Hepatocyte (in vitro differentiated cells): ENCODE results near the gene TOP3A. TPM values are rescaled to one million over a fixed set of nuclear protein-coding genes. Genes with fewer than 3 reads are reported as not detected.

Experiments used
- DNase-seq: peaks from one replicate; pipeline ENCODE4 v3.0.0-alpha.2; 2016; ENCODE audit warnings: low spot score
- H2AFZ ChIP-seq: fragments of 200-600 bp; sonication (generic); 2 replicates; pipeline ENCODE4 v1.6.0; 2016; ENCODE audit warnings: antibody characterized with exemption, mild to moderate bottlenecking
- H3K27ac ChIP-seq: fragments of 200-600 bp; sonication (generic); 2 replicates; pipeline ENCODE4 v1.5.1; 2016; ENCODE audit warnings: mild to moderate bottlenecking
- H3K27me3 ChIP-seq: fragments of 200-600 bp; sonication (generic); 2 replicates; pipeline ENCODE4 v1.6.1; 2016
- H3K36me3 ChIP-seq: fragments of 200-600 bp; sonication (generic); replicated peaks from 2 replicates; pipeline ENCODE4 v1.5.1; 2016; ENCODE audit warnings: low read depth; ENCODE audit not compliant: insufficient read depth
- H3K4me1 ChIP-seq: fragments of 200-600 bp; sonication (generic); 2 replicates; pipeline ENCODE4 v1.5.1; 2016; ENCODE audit warnings: mild to moderate bottlenecking, moderate library complexity; ENCODE audit not compliant: insufficient read depth
- H3K4me2 ChIP-seq: fragments of 200-600 bp; sonication (generic); 2 replicates; pipeline ENCODE4 v1.6.0; 2016
- H3K4me3 ChIP-seq: fragments of 200-600 bp; sonication (generic); 2 replicates; pipeline ENCODE4 v1.5.1; 2016; ENCODE audit warnings: mild to moderate bottlenecking
- H3K79me2 ChIP-seq: fragments of 200-600 bp; sonication (generic); 2 replicates; pipeline ENCODE4 v1.6.0; 2017; ENCODE audit warnings: mild to moderate bottlenecking
- H3K9me2 ChIP-seq: fragments of 200-600 bp; sonication (generic); replicated peaks from 2 replicates; pipeline ENCODE4 v1.6.0; 2017; ENCODE audit warnings: mild to moderate bottlenecking; ENCODE audit not compliant: insufficient read depth
- H3K9me3 ChIP-seq: fragments of 200-600 bp; sonication (generic); 2 replicates; pipeline ENCODE4 v1.5.1; 2016; ENCODE audit warnings: low read depth, mild to moderate bottlenecking
- H4K20me1 ChIP-seq: fragments of 200-600 bp; sonication (generic); 2 replicates; pipeline ENCODE4 v1.6.0; 2016; ENCODE audit warnings: mild to moderate bottlenecking; ENCODE audit not compliant: insufficient read depth, poor library complexity, severe bottlenecking
- EZH2 ChIP-seq: fragments of 200-600 bp; sonication (generic); IDR thresholded peaks from 2 replicates; pipeline ENCODE4 v1.6.1; 2016; ENCODE audit warnings: antibody characterized with exemption, mild to moderate bottlenecking, borderline replicate concordance
- EZH2phosphoT487 ChIP-seq: fragments of 200-600 bp; sonication (generic); IDR thresholded peaks from one replicate; pipeline ENCODE4 v1.6.1; 2018; ENCODE audit warnings: antibody characterized with exemption, mild to moderate bottlenecking, low read depth, moderate library complexity; ENCODE audit not compliant: unreplicated experiment, severe bottlenecking
- WGBS: methylation state at CpG from one replicate; pipeline ENCODE4 v1.1.6; 2016; ENCODE audit warnings: low lambda C conversion rate; ENCODE audit errors: missing lambda C conversion rate; 5-methylcytosine and 5-hydroxymethylcytosine counted together
- polyA plus RNA-seq: library from polyadenylated mRNA; unstranded; fragments of >200 nt; fragmentation: Nextera tagmentation; extraction: Ambion mirVana; gene quantifications from 2 replicates; pipeline ENCODE4 v1.2.1, GENCODE V29; 2016
- total RNA-seq: library from RNA; depleted of rRNA; stranded (reverse); fragments of >200 nt; gene quantifications from 2 replicates; pipeline ENCODE4 v1.2.3, GENCODE V29; 2014
- TF ChIP-seq, protein P1 (sequence below): fragments of 200-600 bp; sonication (generic); IDR thresholded peaks from 2 replicates; pipeline ENCODE4 v1.5.1; 2016; ENCODE audit warnings: antibody characterized with exemption, mild to moderate bottlenecking; ENCODE audit not compliant: poor library complexity

TOP3A gene
- total and polyA plus RNA-seq, 2 experiments from 2014 or later: 15.5 to 24.3 TPM

DNA sequence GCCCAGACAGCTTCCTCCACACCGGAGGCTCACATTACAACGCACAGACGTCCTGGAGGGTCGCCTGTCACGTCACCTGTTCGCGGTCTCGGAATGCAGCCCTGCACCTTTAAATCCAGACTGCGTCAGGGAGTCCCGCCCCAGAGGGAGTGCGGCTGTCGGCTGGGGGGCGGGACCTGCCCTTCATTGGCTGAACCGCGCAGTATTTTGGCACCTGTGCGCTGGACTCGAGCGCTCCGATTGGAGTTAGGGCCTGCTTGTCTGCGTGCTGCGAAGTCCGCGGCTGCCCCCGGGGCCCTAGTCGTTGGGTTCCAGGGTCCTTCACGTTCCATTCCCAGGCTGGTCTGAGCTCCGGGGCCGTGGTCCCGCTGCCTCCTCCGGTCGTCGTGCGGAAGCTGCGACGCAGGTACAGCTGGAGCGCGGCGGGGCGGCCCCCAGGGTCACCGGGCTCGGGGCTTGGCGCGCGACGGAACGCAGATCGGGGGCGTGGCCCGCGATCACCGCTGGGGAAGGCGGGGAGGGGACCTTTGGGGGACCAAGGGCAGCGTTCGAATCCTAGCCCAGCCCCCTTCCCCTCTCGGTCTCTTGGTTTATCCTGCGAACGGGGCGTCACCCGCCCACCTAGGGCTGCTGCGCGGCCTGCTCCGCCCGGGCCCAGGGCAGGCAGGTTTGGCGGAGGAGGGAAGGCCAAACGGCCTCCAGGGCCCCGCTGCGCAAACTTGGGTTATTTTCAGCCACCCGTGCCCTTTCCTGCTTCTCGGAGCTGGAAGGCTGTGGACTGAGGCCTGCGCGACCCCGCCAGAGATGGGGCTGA, 54.3 kb downstream of the TOP3A start, which contains the start of gene MIEF2:
Gene MIEF2 (plus strand): TSS at position 331 of the 814 bp plus-strand sequence. CDS start 2,059 bp downstream, outside the sequence.
- Histone ChIP-seq H3K27ac (peak within 1 kb of the TSS; percentile 95), H3K9me3 (no peaks in the 10 kb centered on the region), H3K4me2 (peak within 1 kb of the TSS; percentile 96), H3K4me1 (peaks cover 29% of the 10 kb centered on the region), H3K9me2 (no peaks in the 10 kb centered on the region), H2AFZ (peak within 1 kb of the TSS; percentile 92), H3K4me3 (peak within 1 kb of the TSS; percentile 73), H4K20me1 (peaks cover 20% of the 10 kb centered on the region), H3K27me3 (no peaks in the 10 kb centered on the region), H3K36me3 (no peaks in the 10 kb centered on the region), H3K79me2 (peaks cover 51% of the 10 kb centered on the region)
- TF ChIP-seq EZH2 (no peak), EZH2phosphoT487 (no peak)
- TF ChIP-seq, protein P1, sequence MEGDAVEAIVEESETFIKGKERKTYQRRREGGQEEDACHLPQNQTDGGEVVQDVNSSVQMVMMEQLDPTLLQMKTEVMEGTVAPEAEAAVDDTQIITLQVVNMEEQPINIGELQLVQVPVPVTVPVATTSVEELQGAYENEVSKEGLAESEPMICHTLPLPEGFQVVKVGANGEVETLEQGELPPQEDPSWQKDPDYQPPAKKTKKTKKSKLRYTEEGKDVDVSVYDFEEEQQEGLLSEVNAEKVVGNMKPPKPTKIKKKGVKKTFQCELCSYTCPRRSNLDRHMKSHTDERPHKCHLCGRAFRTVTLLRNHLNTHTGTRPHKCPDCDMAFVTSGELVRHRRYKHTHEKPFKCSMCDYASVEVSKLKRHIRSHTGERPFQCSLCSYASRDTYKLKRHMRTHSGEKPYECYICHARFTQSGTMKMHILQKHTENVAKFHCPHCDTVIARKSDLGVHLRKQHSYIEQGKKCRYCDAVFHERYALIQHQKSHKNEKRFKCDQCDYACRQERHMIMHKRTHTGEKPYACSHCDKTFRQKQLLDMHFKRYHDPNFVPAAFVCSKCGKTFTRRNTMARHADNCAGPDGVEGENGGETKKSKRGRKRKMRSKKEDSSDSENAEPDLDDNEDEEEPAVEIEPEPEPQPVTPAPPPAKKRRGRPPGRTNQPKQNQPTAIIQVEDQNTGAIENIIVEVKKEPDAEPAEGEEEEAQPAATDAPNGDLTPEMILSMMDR: no peak
- under 1% methylated on average over 67 of the region's 72 CpGs for WGBS
- DNase-seq: peak; percentile 97

DNA sequence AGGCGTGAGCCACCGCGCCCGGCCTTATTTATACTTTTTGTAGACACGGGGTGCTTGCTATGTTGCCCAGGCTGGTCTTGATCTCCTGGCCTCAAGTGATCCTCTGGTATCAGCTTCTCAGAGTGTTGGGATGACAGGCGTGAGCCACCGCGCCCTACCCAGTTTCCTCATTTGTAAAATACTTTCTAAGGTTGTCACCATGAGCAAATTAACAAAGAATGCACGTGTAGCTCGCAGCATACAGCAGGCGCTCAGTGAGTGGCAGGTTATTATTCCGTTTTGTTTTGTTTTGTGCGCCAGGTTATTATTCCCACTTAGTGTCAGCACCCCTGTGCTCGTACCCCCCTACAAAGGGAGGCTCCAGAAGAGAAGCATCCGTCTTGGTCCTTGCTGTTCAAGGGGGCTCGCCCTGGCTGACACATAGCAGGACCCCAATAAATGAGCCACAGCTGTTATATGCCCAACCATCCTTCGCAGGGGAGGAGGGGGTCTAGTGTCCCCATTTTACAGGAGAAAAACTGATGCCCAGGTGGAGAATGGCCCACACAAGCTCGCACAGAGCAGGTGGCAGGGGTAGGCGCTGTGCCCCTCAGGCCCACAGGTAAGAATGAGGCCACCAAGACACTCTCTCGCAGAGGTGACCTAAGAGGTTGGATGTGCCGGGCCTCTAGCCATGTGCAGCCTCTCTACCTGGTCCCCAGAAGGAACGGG, 55.0 kb downstream of the TOP3A start:
- H3K79me2 ChIP-seq: peaks cover 56% of the 10 kb centered on the region
- DNase-seq: no peak
- peaks cover 29% of the 10 kb centered on the region for H3K4me1 ChIP-seq
- peak overlapping the region; percentile 73 for H3K4me2 ChIP-seq
- WGBS: 75% methylated on average over 19 of the region's 22 CpGs
- no peaks in the 10 kb centered on the region for H3K36me3 ChIP-seq
- TF ChIP-seq, protein P1: no peak
- TF ChIP-seq EZH2 (no peak), EZH2phosphoT487 (no peak)
- no peaks in the 10 kb centered on the region for H3K9me3 ChIP-seq
- no peaks in the 10 kb centered on the region for H3K27me3 ChIP-seq
- H3K27ac ChIP-seq: peak overlapping the region; percentile 40
- no peaks in the 10 kb centered on the region for H3K9me2 ChIP-seq
- peaks cover 20% of the 10 kb centered on the region for H4K20me1 ChIP-seq
- no peak overlapping the region for H2AFZ ChIP-seq
- no peak overlapping the region for H3K4me3 ChIP-seq

DNA sequence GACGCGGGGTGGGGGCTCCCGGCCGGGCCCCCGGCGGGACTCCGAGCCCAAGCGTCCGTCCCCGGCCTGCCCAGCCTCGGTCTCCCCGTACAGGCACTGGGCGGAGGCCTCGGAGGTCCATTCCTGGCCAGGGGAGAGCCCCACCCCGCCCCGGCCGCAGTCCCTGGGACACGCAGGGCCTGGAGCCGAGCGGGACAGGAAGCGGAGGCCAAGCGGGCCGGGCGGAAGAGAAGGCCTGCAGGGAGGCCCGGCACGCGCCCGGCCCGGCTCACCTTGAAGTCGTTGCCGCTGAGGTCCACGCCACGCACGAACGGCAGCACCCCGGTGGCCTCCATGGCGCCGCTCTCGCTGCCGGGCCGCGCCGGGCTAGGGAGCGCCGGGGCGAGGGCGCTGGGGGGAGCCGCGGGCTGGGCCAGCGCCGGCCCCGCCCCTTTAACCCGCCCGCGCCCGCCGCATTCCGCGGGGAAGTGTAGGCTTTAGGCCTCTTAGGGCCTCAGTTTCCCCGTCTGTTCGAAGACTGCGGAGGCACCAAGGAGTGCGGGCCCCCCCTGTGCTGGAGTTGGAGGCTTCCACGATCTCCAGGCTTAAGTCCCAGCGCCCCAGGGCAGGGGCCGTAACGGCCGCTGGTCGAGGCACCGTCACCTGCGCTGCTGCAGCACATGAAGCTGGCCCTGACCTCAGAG, 56.3 kb downstream of the TOP3A start, which contains the start of gene FLII:
Gene FLII (minus strand): TSS at position 383 of the 683 bp plus-strand sequence. CDS start 48 bp downstream, at position 335.
- peaks cover 56% of the 10 kb centered on the region for H3K79me2 ChIP-seq
- H3K4me1 ChIP-seq: peaks cover 29% of the 10 kb centered on the region

More for the DNA sequence above, 56.3 kb downstream of the TOP3A start, which contains the start of gene FLII:
- peak within 1 kb of the TSS; percentile 99 for H3K4me3 ChIP-seq
- no peaks in the 10 kb centered on the region for H3K9me2 ChIP-seq
- 5% methylated on average over 52 of the region's 71 CpGs for WGBS
- peak within 1 kb of the TSS; percentile 93 for H3K4me2 ChIP-seq
- H3K36me3 ChIP-seq: no peaks in the 10 kb centered on the region
- H3K9me3 ChIP-seq: no peaks in the 10 kb centered on the region
- H3K27ac ChIP-seq: peak within 1 kb of the TSS; percentile 100
- H2AFZ ChIP-seq: peak within 1 kb of the TSS; percentile 94
- peaks cover 20% of the 10 kb centered on the region for H4K20me1 ChIP-seq
- H3K27me3 ChIP-seq: no peaks in the 10 kb centered on the region
- TF ChIP-seq, protein P1: no peak
- no peak for TF ChIP-seq EZH2phosphoT487
- TF ChIP-seq EZH2: no peak
- DNase-seq: peak; percentile 86
